T-helper 2 cell treated with Interferon-gamma antibody and Interleukin-4, amounts not matched to agents 100 ng/mL and 5 ng/mL, for 36 hours (primary cell): ENCODE measurements around the gene RITA1. TPM values are rescaled to one million over a fixed set of nuclear protein-coding genes. Genes with fewer than 3 reads are reported as not detected.
"Not testable (repeated sequence)": the region's sequence is repeated elsewhere in the genome, so short reads cannot be mapped to it uniquely, and the experiment has no call there.

Experiments
- intact Hi-C: fragments of 100-400 bp; cut with micrococcal nuclease; formaldehyde crosslinking; loops from one replicate; pipeline ENCODE4 v1.15.1; 2023
- total RNA-seq: library from RNA; stranded (reverse); gene quantifications from 2 replicates; pipeline ENCODE4 v1.2.3, GENCODE V29; 2022

RITA1 gene
- total RNA-seq, result 22.0 and 24.8 TPM in 2 replicates

- intact Hi-C loops, result loop anchor here (1.0 to 10.0 kb wide), 5 partner anchors 23 to 211 kb away; partner anchors contain the start of genes OAS2, PLBD2 and SLC8B1
Measured at GRCh38 chr12:113185180-113186032, at the start of gene RITA1, which contains the start of gene DDX54. Gene RITA1, plus strand, starts transcription at chr12:113185721. Its CDS starts 1,026 bp downstream, at chr12:113186747. Gene DDX54, minus strand, starts transcription at chr12:113185478. Its CDS starts 27 bp downstream, at chr12:113185451.

GRCh38 chr12:113136128-113136989 lies 49.2 kb upstream of the RITA1 start:
- intact Hi-C loops, result loop anchor here (2.0 to 5.0 kb wide), 2 partner anchors 16 to 46 kb away; no protein-coding TSS in a partner anchor

GRCh38 chr12:113136990-113137511 lies 48.5 kb upstream of the RITA1 start:
- intact Hi-C loops, result loop anchor here (2.0 to 5.0 kb wide), 2 partner anchors 16 to 45 kb away; no protein-coding TSS in a partner anchor

GRCh38 chr12:113137861-113138783 lies 47.4 kb upstream of the RITA1 start:
- intact Hi-C loops, result loop anchor here (2.0 to 5.0 kb wide), 2 partner anchors 15 to 44 kb away; no protein-coding TSS in a partner anchor

- intact Hi-C loops, result loop anchor here (5.0 kb wide), 1 partner anchor 43 kb away; no protein-coding TSS in a partner anchor
Measured at GRCh38 chr12:113138826-113139225, 46.7 kb upstream of the RITA1 start.

GRCh38 chr12:113140706-113141105 lies 44.8 kb upstream of the RITA1 start:
- intact Hi-C loops, result no loop called here

GRCh38 chr12:113141716-113142115 lies 43.8 kb upstream of the RITA1 start:
- intact Hi-C loops, result not testable (repeated sequence)

GRCh38 chr12:113142173-113142885 lies 43.2 kb upstream of the RITA1 start:
- intact Hi-C loops, result no loop called here

- intact Hi-C loops, result no loop called here
Measured at GRCh38 chr12:113142886-113143332, 42.6 kb upstream of the RITA1 start.

GRCh38 chr12:113143959-113144358 lies 41.6 kb upstream of the RITA1 start:
- intact Hi-C loops, result no loop called here

GRCh38 chr12:113144806-113145205 lies 40.7 kb upstream of the RITA1 start:
- intact Hi-C loops, result no loop called here

GRCh38 chr12:113145720-113146551 lies 39.6 kb upstream of the RITA1 start:
- intact Hi-C loops, result no loop called here

GRCh38 chr12:113146999-113147398 lies 38.5 kb upstream of the RITA1 start:
- intact Hi-C loops, result no loop called here

GRCh38 chr12:113149361-113150150 lies 36.0 kb upstream of the RITA1 start, which contains the start of gene CFAP73:
Gene CFAP73, plus strand, starts transcription at chr12:113149724. Its CDS starts 134 bp downstream, at chr12:113149858.
- intact Hi-C loops, result no loop called here

- intact Hi-C loops, result loop anchor here (2.0 kb wide), 2 partner anchors 15 to 33 kb away; partner anchors contain the start of genes DDX54 and RITA1
Measured at GRCh38 chr12:113151655-113152054, 33.9 kb upstream of the RITA1 start.

GRCh38 chr12:113152196-113152834 lies 33.2 kb upstream of the RITA1 start:
- intact Hi-C loops, result loop anchor here (2.0 kb wide), 2 partner anchors 16 to 32 kb away; partner anchors contain the start of genes DDX54 and RITA1
